HepG2 (cell line): ENCODE results near the gene MLLT1. TPM values are rescaled to one million over a fixed set of nuclear protein-coding genes. Genes with fewer than 3 reads are reported as not detected.

Experiments
- ATAC-seq: fragments of 200-7000 bp; cut with Tn5 transposase; 3 replicates; pipeline ENCODE4 v1.9.1; 2020; ENCODE audit warnings: mild to moderate bottlenecking, moderate library complexity
- BruUV-seq: library from RNA; stranded (reverse); fragments of 400-500 nt; replicated peaks from 2 replicates; lab custom pipeline; 2021; lab: Mats Ljungman, UMichigan
- CTCF ChIA-PET: fragments of 300-600 bp; formaldehyde crosslinking; extraction: SDS; loops from one replicate; lab custom pipeline; 2021; ENCODE audit warnings: low total read pairs, inconsistent platforms, low intra/inter-chr PET ratio; lab: Yijun Ruan, JAX
- POLR2A ChIA-PET: fragments of 350-600 bp; sonication (Branson Sonifier 250); formaldehyde crosslinking; loops from one replicate; lab custom pipeline; 2020; ENCODE audit warnings: antibody characterized with exemption, inconsistent platforms; lab: Yijun Ruan, JAX
- DNase-seq: peaks from one replicate; pipeline ENCODE4 v3.0.0-alpha.2; 2015; ENCODE audit warnings: low spot score
- FAIRE-seq: peaks from 3 replicates; lab custom pipeline; 2011; peaks lifted over from hg19 to GRCh38; lab: Jason Lieb, UNC
- H2AFZ ChIP-seq: one replicate; pipeline ENCODE4 v1.6.1; 2011; ENCODE audit warnings: low read length, inconsistent platforms
- H3K27ac ChIP-seq: fragments of 300-600 bp; 3 replicates; pipeline ENCODE4 v1.8.0; 2011; ENCODE audit warnings: mixed run types, mild to moderate bottlenecking, mixed read lengths, low read length, inconsistent platforms; ENCODE audit not compliant: insufficient read depth; ENCODE audit errors: extremely low read length
- H3K27me3 ChIP-seq, 2 experiments: fragments of 200-600 bp in 1 of 2; 2 replicates in 1 of 2; 3 replicates in 1 of 2; pipeline versions ENCODE4 v1.6.0 to v1.8.0; 2011; ENCODE audit warnings: low read length in 2 of 2, mild to moderate bottlenecking in 2 of 2, moderate library complexity in 2 of 2, inconsistent platforms in 1 of 2; ENCODE audit not compliant: insufficient read depth in 2 of 2, control insufficient read depth in 1 of 2
- H3K36me3 ChIP-seq, 2 experiments: fragments of 200-600 bp in 1 of 2; replicated peaks in 1 of 2; 2 replicates in 1 of 2; 3 replicates in 1 of 2; pipeline versions ENCODE4 v1.5.1 to v1.8.0; 2011; ENCODE audit warnings: low read length in 2 of 2, inconsistent platforms in 1 of 2; ENCODE audit not compliant: insufficient read depth in 2 of 2, control insufficient read depth in 1 of 2
- H3K4me1 ChIP-seq: 2 replicates; pipeline ENCODE4 v1.5.1; 2012; ENCODE audit warnings: low read length, inconsistent platforms; ENCODE audit not compliant: insufficient read depth
- H3K4me2 ChIP-seq: 2 replicates; pipeline ENCODE4 v1.6.0; 2011; ENCODE audit warnings: low read depth, low read length, inconsistent platforms
- H3K4me3 ChIP-seq, 3 experiments: fragments of 200-600 bp in 1 of 3; sonication (generic), shearing (Covaris generic) in 1 of 3; replicated peaks in 1 of 3; 2 replicates each; pipeline ENCODE4 v1.5.1; 2011 to 2016; ENCODE audit warnings: low read length in 3 of 3, inconsistent platforms in 2 of 3, low read depth in 2 of 3, mild to moderate bottlenecking in 2 of 3, control low read depth in 1 of 3, mixed read lengths in 1 of 3; ENCODE audit not compliant: insufficient read depth in 1 of 3
- H3K79me2 ChIP-seq: one replicate; pipeline ENCODE4 v1.6.1; 2011; ENCODE audit warnings: low read length, inconsistent platforms; ENCODE audit not compliant: insufficient read depth
- H3K9ac ChIP-seq: 2 replicates; pipeline ENCODE4 v1.6.0; 2011; ENCODE audit warnings: mild to moderate bottlenecking, low read depth, low read length, inconsistent platforms; ENCODE audit not compliant: insufficient read depth
- H3K9me3 ChIP-seq: 2 replicates; pipeline ENCODE4 v1.5.1; 2012; ENCODE audit warnings: mild to moderate bottlenecking, low read length
- H4K20me1 ChIP-seq: 2 replicates; pipeline ENCODE4 v1.6.0; 2011; ENCODE audit warnings: inconsistent platforms, mild to moderate bottlenecking, low read length, moderate library complexity; ENCODE audit not compliant: insufficient read depth
- DR1 ChIP-seq: sonication (generic); formaldehyde crosslinking; IDR thresholded peaks from 2 replicates; pipeline ENCODE4 v1.8.0; 2021; ENCODE audit warnings: mild to moderate bottlenecking, missing genetic modification reagents, inconsistent platforms
- MAF1 ChIP-seq: sonication (generic); formaldehyde crosslinking; IDR thresholded peaks from 2 replicates; pipeline ENCODE4 v1.5.0; 2020; ENCODE audit warnings: missing genetic modification reagents, borderline replicate concordance
- THYN1 ChIP-seq: sonication (generic); formaldehyde crosslinking; IDR thresholded peaks from 2 replicates; pipeline ENCODE4 v1.8.1; 2023; ENCODE audit warnings: low read depth, mild to moderate bottlenecking, moderate library complexity, missing genetic modification reagents, borderline replicate concordance
- WGBS: methylation state at CpG from one replicate; pipeline ENCODE4 v1.1.6; 2017; ENCODE audit warnings: low lambda C conversion rate; 5-methylcytosine and 5-hydroxymethylcytosine counted together
- in situ Hi-C: cut with HindIII; loops from 2 replicates; pipeline ENCODE4 v1.10.0; 2017; ENCODE audit warnings: low pct_unique_long_range_greater_than_20kb; ENCODE audit not compliant: extremely low pct_ligation_motif_present
- intact Hi-C: fragments of 100-400 bp; cut with micrococcal nuclease; formaldehyde crosslinking; loops from one replicate; pipeline ENCODE4 v1.10.0; 2022; ENCODE audit not compliant: unreplicated experiment
- polyA plus RNA-seq, 8 experiments: library from polyadenylated mRNA; depleted of rRNA in 3 of 8; stranded (reverse) in 7 of 8; unstranded in 1 of 8; fragments of >200 nt; fragmentation: Illumina TruSeq in 4 of 8; extraction: Trizol in 4 of 8; gene quantifications; 2 replicates each; pipeline versions ENCODE4 v1.2.1 to v1.2.3, GENCODE V29; 2011 to 2016; ENCODE audit warnings: low read depth in 4 of 8, missing spikeins in 1 of 8, mixed read lengths in 1 of 8; ENCODE audit not compliant: insufficient read depth in 1 of 8
- total RNA-seq, 5 experiments: library from RNA; depleted of rRNA; stranded (reverse); fragments of >200 nt; fragmentation: Illumina TruSeq; extraction: Trizol; gene quantifications; 2 replicates each; pipeline ENCODE4 v1.2.3, GENCODE V29; 2016; ENCODE audit warnings: low read depth in 1 of 5
- TF ChIP-seq, protein P1 (sequence below): sonication (generic); formaldehyde crosslinking; IDR thresholded peaks from 2 replicates; pipeline ENCODE4 v1.4.0; 2020; ENCODE audit warnings: mild to moderate bottlenecking, missing genetic modification reagents
- TF ChIP-seq, protein P2 (sequence below): sonication (generic); formaldehyde crosslinking; IDR thresholded peaks from 2 replicates; pipeline ENCODE4 v1.4.0; 2020; ENCODE audit warnings: missing genetic modification reagents
- TF ChIP-seq, protein P3 (sequence below): sonication (generic); formaldehyde crosslinking; IDR thresholded peaks from 2 replicates; pipeline ENCODE4 v1.8.1; 2023; ENCODE audit warnings: mild to moderate bottlenecking, inconsistent platforms, moderate library complexity, missing genetic modification reagents, borderline replicate concordance
- TF ChIP-seq, protein P4 (sequence below): sonication (generic); formaldehyde crosslinking; IDR thresholded peaks from 2 replicates; pipeline ENCODE4 v1.5.0; 2020; ENCODE audit warnings: mild to moderate bottlenecking, missing genetic modification reagents, borderline replicate concordance
- TF ChIP-seq, protein P5 (sequence below): sonication (generic); formaldehyde crosslinking; IDR thresholded peaks from 2 replicates; pipeline ENCODE4 v1.5.0; 2020; ENCODE audit warnings: missing genetic modification reagents, mild to moderate bottlenecking, borderline replicate concordance

The MLLT1 gene
- total and polyA plus RNA-seq, 2 of the 13 experiments (the other 11 are each of a cell fraction or from before 2014, with no cell fraction given) = 11.7 to 12.2 TPM

DNA sequence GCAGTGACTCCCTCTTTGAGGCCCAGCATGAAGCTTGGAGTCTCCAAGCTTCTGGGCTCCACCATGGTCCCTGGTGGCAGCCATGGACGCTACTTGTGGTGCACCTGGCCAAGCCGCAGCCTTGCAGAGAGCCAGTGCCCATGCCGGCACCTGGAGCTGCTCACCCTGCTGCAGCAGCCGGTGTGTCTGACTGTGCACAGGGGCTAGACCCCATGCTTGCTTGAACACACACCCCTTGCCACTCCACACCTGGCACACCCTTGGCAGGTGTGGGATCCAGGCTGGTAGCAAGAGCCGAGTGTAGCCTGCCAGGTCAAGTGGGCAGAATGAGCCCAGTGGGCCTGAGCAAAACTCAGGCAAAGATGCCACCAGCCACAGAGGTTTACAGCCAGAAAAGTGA lies 18.6 kb upstream of the MLLT1 start:
- no peak overlapping the region for H2AFZ ChIP-seq
- no peaks in the 10 kb centered on the region for H3K4me1 ChIP-seq
- FAIRE-seq (no peak), ATAC-seq (no peak), DNase-seq (no peak)
- BruUV-seq = no TSS peak
- no peaks in the 10 kb centered on the region for H3K27me3 ChIP-seq
- no peak overlapping the region for H3K4me2 ChIP-seq
- in situ Hi-C loops = no loop called here
- no peaks in the 10 kb centered on the region for H3K79me2 ChIP-seq
- intact Hi-C loops = no loop called here
- H3K4me3 ChIP-seq = no peak overlapping the region
- ChIA-PET CTCF (no interaction called here), POLR2A (interaction anchor here (1.9 kb wide), 1 partner anchor 12 kb away, joined by 4 read pairs; no protein-coding TSS in a partner anchor)
- no peak overlapping the region for H3K9ac ChIP-seq
- H3K36me3 ChIP-seq = no peaks in the 10 kb centered on the region
- 70% methylated on average over 2 of the region's 5 CpGs for WGBS
- no peaks in the 10 kb centered on the region for H4K20me1 ChIP-seq
- peaks cover 13% of the 10 kb centered on the region for H3K9me3 ChIP-seq
- H3K27ac ChIP-seq = no peak overlapping the region
- TF ChIP-seq, protein P1, sequence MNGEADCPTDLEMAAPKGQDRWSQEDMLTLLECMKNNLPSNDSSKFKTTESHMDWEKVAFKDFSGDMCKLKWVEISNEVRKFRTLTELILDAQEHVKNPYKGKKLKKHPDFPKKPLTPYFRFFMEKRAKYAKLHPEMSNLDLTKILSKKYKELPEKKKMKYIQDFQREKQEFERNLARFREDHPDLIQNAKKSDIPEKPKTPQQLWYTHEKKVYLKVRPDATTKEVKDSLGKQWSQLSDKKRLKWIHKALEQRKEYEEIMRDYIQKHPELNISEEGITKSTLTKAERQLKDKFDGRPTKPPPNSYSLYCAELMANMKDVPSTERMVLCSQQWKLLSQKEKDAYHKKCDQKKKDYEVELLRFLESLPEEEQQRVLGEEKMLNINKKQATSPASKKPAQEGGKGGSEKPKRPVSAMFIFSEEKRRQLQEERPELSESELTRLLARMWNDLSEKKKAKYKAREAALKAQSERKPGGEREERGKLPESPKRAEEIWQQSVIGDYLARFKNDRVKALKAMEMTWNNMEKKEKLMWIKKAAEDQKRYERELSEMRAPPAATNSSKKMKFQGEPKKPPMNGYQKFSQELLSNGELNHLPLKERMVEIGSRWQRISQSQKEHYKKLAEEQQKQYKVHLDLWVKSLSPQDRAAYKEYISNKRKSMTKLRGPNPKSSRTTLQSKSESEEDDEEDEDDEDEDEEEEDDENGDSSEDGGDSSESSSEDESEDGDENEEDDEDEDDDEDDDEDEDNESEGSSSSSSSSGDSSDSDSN (CRISPR knock-in tag) = no peak
- TF ChIP-seq, protein P2, sequence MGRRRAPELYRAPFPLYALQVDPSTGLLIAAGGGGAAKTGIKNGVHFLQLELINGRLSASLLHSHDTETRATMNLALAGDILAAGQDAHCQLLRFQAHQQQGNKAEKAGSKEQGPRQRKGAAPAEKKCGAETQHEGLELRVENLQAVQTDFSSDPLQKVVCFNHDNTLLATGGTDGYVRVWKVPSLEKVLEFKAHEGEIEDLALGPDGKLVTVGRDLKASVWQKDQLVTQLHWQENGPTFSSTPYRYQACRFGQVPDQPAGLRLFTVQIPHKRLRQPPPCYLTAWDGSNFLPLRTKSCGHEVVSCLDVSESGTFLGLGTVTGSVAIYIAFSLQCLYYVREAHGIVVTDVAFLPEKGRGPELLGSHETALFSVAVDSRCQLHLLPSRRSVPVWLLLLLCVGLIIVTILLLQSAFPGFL (CRISPR knock-in tag) = no peak
- TF ChIP-seq THYN1 (no peak), DR1 (CRISPR knock-in tag) (no peak), MAF1 (CRISPR knock-in tag) (no peak)
- TF ChIP-seq, protein P3, sequence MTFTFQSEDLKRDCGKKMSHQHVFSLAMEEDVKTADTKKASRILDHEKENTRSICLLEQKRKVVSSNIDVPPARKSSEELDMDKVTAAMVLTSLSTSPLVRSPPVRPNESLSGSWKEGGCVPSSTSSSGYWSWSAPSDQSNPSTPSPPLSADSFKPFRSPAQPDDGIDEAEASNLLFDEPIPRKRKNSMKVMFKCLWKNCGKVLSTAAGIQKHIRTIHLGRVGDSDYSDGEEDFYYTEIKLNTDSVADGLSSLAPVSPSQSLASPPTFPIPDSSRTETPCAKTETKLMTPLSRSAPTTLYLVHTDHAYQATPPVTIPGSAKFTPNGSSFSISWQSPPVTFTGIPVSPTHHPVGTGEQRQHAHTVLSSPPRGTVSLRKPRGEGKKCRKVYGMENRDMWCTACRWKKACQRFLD = no peak
- TF ChIP-seq, protein P4, sequence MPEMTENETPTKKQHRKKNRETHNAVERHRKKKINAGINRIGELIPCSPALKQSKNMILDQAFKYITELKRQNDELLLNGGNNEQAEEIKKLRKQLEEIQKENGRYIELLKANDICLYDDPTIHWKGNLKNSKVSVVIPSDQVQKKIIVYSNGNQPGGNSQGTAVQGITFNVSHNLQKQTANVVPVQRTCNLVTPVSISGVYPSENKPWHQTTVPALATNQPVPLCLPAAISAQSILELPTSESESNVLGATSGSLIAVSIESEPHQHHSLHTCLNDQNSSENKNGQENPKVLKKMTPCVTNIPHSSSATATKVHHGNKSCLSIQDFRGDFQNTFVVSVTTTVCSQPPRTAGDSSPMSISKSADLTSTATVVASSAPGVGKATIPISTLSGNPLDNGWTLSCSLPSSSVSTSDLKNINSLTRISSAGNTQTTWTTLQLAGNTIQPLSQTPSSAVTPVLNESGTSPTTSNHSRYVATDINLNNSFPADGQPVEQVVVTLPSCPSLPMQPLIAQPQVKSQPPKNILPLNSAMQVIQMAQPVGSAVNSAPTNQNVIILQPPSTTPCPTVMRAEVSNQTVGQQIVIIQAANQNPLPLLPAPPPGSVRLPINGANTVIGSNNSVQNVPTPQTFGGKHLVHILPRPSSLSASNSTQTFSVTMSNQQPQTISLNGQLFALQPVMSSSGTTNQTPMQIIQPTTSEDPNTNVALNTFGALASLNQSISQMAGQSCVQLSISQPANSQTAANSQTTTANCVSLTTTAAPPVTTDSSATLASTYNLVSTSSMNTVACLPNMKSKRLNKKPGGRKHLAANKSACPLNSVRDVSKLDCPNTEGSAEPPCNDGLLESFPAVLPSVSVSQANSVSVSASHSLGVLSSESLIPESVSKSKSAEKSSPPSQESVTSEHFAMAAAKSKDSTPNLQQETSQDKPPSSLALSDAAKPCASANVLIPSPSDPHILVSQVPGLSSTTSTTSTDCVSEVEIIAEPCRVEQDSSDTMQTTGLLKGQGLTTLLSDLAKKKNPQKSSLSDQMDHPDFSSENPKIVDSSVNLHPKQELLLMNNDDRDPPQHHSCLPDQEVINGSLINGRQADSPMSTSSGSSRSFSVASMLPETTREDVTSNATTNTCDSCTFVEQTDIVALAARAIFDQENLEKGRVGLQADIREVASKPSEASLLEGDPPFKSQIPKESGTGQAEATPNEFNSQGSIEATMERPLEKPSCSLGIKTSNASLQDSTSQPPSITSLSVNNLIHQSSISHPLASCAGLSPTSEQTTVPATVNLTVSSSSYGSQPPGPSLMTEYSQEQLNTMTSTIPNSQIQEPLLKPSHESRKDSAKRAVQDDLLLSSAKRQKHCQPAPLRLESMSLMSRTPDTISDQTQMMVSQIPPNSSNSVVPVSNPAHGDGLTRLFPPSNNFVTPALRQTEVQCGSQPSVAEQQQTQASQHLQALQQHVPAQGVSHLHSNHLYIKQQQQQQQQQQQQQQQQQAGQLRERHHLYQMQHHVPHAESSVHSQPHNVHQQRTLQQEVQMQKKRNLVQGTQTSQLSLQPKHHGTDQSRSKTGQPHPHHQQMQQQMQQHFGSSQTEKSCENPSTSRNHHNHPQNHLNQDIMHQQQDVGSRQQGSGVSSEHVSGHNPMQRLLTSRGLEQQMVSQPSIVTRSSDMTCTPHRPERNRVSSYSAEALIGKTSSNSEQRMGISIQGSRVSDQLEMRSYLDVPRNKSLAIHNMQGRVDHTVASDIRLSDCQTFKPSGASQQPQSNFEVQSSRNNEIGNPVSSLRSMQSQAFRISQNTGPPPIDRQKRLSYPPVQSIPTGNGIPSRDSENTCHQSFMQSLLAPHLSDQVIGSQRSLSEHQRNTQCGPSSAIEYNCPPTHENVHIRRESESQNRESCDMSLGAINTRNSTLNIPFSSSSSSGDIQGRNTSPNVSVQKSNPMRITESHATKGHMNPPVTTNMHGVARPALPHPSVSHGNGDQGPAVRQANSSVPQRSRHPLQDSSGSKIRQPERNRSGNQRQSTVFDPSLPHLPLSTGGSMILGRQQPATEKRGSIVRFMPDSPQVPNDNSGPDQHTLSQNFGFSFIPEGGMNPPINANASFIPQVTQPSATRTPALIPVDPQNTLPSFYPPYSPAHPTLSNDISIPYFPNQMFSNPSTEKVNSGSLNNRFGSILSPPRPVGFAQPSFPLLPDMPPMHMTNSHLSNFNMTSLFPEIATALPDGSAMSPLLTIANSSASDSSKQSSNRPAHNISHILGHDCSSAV (CRISPR knock-in tag) = no peak
- TF ChIP-seq, protein P5, sequence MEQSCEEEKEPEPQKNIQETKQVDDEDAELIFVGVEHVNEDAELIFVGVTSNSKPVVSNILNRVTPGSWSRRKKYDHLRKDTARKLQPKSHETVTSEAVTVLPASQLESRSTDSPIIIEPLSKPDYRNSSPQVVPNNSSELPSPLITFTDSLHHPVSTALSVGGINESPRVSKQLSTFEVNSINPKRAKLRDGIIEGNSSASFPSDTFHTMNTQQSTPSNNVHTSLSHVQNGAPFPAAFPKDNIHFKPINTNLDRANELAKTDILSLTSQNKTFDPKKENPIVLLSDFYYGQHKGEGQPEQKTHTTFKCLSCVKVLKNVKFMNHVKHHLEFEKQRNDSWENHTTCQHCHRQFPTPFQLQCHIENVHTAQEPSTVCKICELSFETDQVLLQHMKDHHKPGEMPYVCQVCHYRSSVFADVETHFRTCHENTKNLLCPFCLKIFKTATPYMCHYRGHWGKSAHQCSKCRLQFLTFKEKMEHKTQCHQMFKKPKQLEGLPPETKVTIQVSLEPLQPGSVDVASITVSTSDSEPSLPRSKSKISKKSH (CRISPR knock-in tag) = no peak
